Activated naive CD8-positive, alpha-beta T cell treated with anti-CD3 and anti-CD28 coated beads for 36 hours (primary cell): Measurements from ENCODE around the gene CARS2. TPM values are rescaled to one million over a fixed set of nuclear protein-coding genes. Genes with fewer than 3 reads are reported as not detected.
A peak's percentile ranks its signal among the peaks of the same experiment; 100 is the strongest.
"Not testable (repeated sequence)": the region's sequence is repeated elsewhere in the genome, so short reads cannot be mapped to it uniquely, and the experiment has no call there.

ENCODE experiments used
- DNase-seq: peaks from one replicate; pipeline ENCODE4 v3.0.0; 2021
- H3K27ac Mint-ChIP-seq: one replicate; pipeline ENCODE4 v1.8.0; 2022; ENCODE audit warnings: mild to moderate bottlenecking, moderate library complexity, mixed read lengths
- H3K27me3 Mint-ChIP-seq: one replicate; pipeline ENCODE4 v1.8.0; 2022; ENCODE audit warnings: mild to moderate bottlenecking, mixed read lengths
- H3K36me3 Mint-ChIP-seq: one replicate; pipeline ENCODE4 v1.8.0; 2021; ENCODE audit warnings: mild to moderate bottlenecking, mixed read lengths
- H3K4me1 Mint-ChIP-seq: one replicate; pipeline ENCODE4 v1.8.0; 2021; ENCODE audit warnings: mixed read lengths
- H3K4me3 Mint-ChIP-seq: one replicate; pipeline ENCODE4 v1.8.0; 2022; ENCODE audit warnings: mild to moderate bottlenecking, moderate library complexity, mixed read lengths
- H3K9me3 Mint-ChIP-seq: one replicate; pipeline ENCODE4 v1.8.0; 2022; ENCODE audit warnings: mixed read lengths
- total RNA-seq, 2 experiments: library from RNA; stranded (reverse); gene quantifications; one replicate each; pipeline ENCODE4 v1.2.3, GENCODE V29; 2021

The CARS2 gene
- total RNA-seq, 2 experiments from 2014 or later, result 81.1 to 84.8 TPM

DNA sequence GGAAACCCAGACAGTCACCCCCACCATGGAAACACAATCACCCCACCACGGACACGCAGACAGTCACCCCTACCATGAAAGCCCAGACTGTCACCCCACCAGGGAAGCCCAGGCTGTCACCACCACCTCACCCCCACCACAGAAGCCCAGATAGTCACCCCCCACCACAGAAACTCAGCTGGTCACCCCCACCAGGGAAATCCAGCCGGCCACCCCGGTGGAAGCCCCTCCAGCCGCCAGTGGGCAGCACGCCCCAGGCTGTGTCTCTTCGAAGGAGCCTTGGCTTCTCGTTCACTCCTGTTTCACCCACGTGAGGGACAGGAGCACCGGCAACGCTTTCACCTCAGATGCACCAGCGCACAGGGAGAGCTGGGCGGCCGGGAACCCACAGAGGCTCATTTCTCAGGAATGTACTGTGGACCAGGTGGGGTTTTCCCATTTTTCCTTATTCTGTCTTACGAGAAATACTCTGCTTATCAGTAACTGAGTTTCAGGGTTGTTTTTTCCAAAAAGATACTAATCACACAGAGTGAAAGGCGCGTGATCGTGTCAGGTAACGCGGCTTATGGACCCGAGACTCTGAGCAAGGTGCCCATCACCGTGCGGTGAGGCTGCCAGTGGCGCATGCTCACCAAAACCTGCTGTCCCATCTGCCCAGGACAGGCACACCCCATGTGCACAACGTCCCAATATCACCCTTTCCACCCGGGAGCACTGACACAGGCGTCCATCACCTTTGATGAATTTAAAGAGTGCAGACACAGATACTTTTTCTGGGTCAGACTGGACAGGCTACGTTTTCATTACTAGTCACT is 28.0 kb downstream of the CARS2 start:
- Mint-ChIP-seq H3K36me3 (peaks cover 66% of the 10 kb centered on the region), H3K4me1 (peaks cover 14% of the 10 kb centered on the region), H3K27me3 (peaks cover 4% of the 10 kb centered on the region), H3K9me3 (peaks cover 7% of the 10 kb centered on the region), H3K4me3 (no peak overlapping the region), H3K27ac (peak overlapping the region; percentile 56)
- peak; percentile 26 for DNase-seq

DNA sequence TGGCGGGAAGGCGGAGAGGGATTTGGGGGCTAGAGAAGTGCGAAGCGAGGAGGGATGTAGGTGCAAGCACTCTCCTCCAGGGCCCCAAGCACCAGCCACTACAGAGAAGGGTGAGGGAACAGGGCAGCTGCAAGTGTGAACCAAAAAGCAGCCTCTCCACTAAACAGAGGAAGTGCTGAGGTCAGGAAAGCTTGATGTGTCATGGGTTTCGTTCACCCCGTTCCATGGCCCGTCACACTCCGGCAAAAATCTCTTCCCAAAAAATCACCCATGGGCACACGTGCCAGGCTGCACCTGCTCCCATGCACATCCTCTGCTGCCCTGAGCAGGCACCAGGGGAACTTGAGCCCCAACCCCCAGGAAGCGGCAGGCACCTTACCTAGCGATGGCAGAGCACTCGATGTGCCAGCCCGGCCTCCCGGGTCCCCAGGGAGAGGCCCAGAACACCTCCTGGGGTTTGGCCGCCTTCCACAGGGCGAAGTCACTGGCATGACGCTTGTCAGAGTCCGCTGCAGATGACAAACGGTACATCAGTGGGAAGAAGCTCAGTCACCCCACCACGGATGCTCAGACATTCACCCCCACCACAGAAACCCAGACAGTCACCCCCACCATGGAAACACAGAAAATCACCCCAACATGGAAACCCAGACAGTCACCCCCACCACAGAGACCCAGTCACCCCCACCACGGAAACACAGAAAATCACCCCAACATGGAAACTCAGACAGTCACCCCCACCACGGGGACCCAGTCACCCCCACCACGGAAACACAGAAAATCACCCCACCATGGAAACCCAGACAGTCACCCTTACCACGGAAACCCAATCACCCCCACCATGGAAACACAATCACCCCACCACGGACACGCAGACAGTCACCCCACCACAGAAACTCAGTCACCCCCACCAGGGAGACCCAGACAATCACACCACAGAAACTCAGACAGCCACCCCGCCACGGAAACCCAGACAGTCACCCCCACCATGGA is 29.0 kb downstream of the CARS2 start:
- Mint-ChIP-seq H3K27ac (peak overlapping the region; percentile 80), H3K36me3 (peaks cover 73% of the 10 kb centered on the region), H3K27me3 (peaks cover 4% of the 10 kb centered on the region), H3K9me3 (peaks cover 8% of the 10 kb centered on the region), H3K4me3 (peak overlapping the region; percentile 42), H3K4me1 (peaks cover 18% of the 10 kb centered on the region)
- peak; percentile 45 for DNase-seq

GRCh38 chr13:110669814-110670213 is 36.1 kb downstream of the CARS2 start:
- Mint-ChIP-seq H3K4me1 (peaks cover 11% of the 10 kb centered on the region), H3K36me3 (peaks cover 74% of the 10 kb centered on the region)
- not testable (repeated sequence) for H3K27ac Mint-ChIP-seq, H3K27me3 Mint-ChIP-seq, DNase-seq, H3K9me3 Mint-ChIP-seq, H3K4me3 Mint-ChIP-seq

- DNase-seq, result no peak
- Mint-ChIP-seq H3K27ac (no peak overlapping the region), H3K27me3 (no peaks in the 10 kb centered on the region), H3K9me3 (peaks cover 8% of the 10 kb centered on the region), H3K4me3 (no peak overlapping the region), H3K36me3 (peaks cover 67% of the 10 kb centered on the region), H3K4me1 (peaks cover 11% of the 10 kb centered on the region)
Measured at GRCh38 chr13:110669036-110669435, 36.9 kb downstream of the CARS2 start.

DNA sequence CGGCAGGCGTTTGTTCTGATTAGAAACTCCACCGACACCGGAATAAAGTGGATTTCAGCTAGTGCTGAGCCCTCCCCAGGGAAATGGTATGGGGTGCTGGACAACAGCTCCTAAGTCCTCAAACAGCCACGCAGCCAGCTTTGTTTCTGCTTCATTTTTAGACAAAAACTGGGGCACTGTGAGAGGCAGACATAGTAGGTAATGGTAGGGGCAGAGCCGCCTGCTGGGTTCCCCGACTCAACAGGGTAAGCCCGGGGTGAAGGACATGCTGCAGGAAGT is 39.7 kb downstream of the CARS2 start:
- Mint-ChIP-seq H3K4me1 (peaks cover 6% of the 10 kb centered on the region), H3K9me3 (peaks cover 7% of the 10 kb centered on the region), H3K27ac (no peak overlapping the region), H3K27me3 (no peaks in the 10 kb centered on the region), H3K36me3 (peaks cover 66% of the 10 kb centered on the region), H3K4me3 (no peak overlapping the region)
- DNase-seq, result no peak

DNA sequence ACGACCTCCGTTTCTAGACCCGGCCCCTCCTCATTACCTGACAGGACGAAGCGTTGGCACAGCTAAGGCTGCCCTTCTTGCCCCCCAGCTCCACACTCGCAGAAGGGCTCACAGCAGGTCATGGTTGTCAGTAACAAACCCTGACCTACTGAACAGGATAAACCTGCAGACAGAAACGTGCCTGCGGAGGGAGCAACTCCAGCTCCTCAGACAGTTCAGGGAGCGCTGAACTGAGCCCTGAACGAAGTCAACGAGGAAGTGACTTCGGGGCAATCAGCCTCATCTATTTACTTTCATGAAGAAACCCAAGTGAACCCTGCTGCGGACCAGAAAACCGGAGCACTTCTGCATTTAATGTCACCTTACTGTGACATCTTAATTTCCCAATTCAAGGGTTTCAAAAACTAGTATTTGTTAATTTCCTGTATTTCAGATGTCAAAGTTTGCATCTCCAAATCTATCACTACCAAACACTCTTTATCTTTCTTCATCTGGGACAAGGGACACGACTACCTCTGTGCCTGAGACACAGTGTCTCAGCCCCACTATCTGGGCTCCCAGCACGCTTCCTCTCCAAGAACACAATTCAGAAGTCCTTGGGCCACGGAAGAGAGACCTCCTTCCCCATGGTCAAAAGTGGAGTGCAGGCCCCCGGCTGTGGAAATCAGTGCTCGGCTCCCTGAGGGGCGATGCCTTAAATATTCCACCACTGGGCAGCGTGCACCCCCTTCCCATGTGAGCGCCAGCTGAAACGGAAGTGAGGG is 40.2 kb downstream of the CARS2 start:
- Mint-ChIP-seq H3K27ac (no peak overlapping the region), H3K27me3 (no peaks in the 10 kb centered on the region), H3K9me3 (peaks cover 3% of the 10 kb centered on the region), H3K36me3 (peaks cover 65% of the 10 kb centered on the region), H3K4me1 (peaks cover 1% of the 10 kb centered on the region), H3K4me3 (no peak overlapping the region)
- no peak for DNase-seq

GRCh38 chr13:110664673-110665072 is 41.2 kb downstream of the CARS2 start:
- no peak overlapping the region for H3K27ac Mint-ChIP-seq
- no peak for DNase-seq
- peaks cover 64% of the 10 kb centered on the region for H3K36me3 Mint-ChIP-seq
- H3K9me3 Mint-ChIP-seq, result peaks cover 6% of the 10 kb centered on the region
- no peak overlapping the region for H3K4me3 Mint-ChIP-seq
- peaks cover 7% of the 10 kb centered on the region for H3K4me1 Mint-ChIP-seq
- H3K27me3 Mint-ChIP-seq, result no peaks in the 10 kb centered on the region

DNA sequence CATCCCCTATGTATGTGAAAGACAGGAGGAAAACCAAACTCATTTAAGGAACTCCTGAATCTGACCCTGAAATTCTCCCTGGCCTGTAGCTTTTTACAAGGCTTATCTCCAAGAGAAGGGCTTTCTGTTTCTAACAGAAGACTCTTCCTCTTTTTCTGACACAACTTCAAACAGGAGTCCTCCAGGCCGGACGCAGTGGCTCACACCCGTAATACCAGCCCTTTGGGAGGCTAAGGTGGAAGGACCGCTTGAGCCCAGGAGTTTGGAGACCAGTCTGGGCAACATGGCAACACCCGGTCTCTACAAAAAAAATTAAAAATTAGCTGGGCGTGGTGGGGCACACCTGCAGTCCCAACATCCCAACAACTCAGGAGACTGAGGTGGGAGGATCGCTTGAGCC is 41.9 kb downstream of the CARS2 start:
- Mint-ChIP-seq H3K9me3 (peaks cover 6% of the 10 kb centered on the region), H3K4me3 (no peak overlapping the region), H3K36me3 (peaks cover 65% of the 10 kb centered on the region), H3K4me1 (peaks cover 10% of the 10 kb centered on the region), H3K27ac (peak overlapping the region; percentile 25), H3K27me3 (no peaks in the 10 kb centered on the region)
- DNase-seq, result no peak

DNA sequence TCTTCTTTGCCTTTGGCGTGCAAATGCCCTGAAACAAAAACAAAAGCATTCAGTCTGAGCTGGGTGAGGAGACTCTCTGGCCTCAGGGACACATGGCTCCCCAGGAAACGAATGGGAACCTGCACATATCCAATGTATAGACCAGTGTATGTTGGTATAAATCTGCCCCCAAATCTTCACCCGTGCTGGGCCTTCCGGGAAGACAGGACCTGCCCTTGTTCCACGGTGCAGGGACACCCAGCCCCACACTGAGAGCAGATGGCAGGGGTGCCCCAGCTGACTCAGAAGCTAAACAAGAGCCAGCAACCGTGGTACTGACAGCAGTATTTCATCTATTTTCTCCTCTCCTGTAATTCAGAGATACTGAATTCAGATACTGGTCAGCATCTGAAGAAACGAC is 42.4 kb downstream of the CARS2 start:
- Mint-ChIP-seq H3K27ac (no peak overlapping the region), H3K36me3 (peaks cover 64% of the 10 kb centered on the region), H3K4me3 (no peak overlapping the region), H3K27me3 (no peaks in the 10 kb centered on the region), H3K9me3 (peaks cover 6% of the 10 kb centered on the region), H3K4me1 (peaks cover 13% of the 10 kb centered on the region)
- no peak for DNase-seq

GRCh38 chr13:110662777-110663443 is 43.0 kb downstream of the CARS2 start:
- DNase-seq, result no peak
- Mint-ChIP-seq H3K4me1 (peaks cover 19% of the 10 kb centered on the region), H3K9me3 (peaks cover 6% of the 10 kb centered on the region), H3K27me3 (no peaks in the 10 kb centered on the region), H3K27ac (no peak overlapping the region), H3K4me3 (no peak overlapping the region), H3K36me3 (peaks cover 66% of the 10 kb centered on the region)

GRCh38 chr13:110662091-110662490 is 43.8 kb downstream of the CARS2 start:
- peaks cover 25% of the 10 kb centered on the region for H3K4me1 Mint-ChIP-seq
- no peak overlapping the region for H3K27ac Mint-ChIP-seq
- no peak overlapping the region for H3K4me3 Mint-ChIP-seq
- no peaks in the 10 kb centered on the region for H3K27me3 Mint-ChIP-seq
- peaks cover 70% of the 10 kb centered on the region for H3K36me3 Mint-ChIP-seq
- DNase-seq, result no peak
- H3K9me3 Mint-ChIP-seq, result peaks cover 6% of the 10 kb centered on the region

DNA sequence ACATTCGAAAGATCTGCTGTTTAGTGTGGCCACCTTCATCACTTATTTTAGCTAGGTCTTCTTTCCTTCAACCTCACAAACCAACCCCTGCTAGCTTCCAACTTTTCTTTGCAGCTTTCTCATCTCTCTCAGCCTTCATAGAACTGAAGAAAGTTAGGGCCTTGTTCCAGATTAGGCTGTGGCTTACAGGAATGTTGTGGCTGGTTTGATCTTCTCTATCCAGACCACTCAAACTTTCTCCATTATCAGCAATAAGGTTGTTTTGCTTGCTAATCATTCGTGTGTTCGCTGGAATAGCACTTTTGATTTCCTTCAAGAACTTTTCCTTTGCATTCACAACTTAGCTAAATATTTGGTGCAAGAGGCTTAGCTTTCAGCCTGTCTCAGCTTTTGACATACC is 44.7 kb downstream of the CARS2 start:
- Mint-ChIP-seq H3K27me3 (no peaks in the 10 kb centered on the region), H3K36me3 (peaks cover 70% of the 10 kb centered on the region), H3K4me1 (peaks cover 29% of the 10 kb centered on the region), H3K27ac (no peak overlapping the region), H3K4me3 (no peak overlapping the region), H3K9me3 (peaks cover 6% of the 10 kb centered on the region)
- DNase-seq, result no peak

DNA sequence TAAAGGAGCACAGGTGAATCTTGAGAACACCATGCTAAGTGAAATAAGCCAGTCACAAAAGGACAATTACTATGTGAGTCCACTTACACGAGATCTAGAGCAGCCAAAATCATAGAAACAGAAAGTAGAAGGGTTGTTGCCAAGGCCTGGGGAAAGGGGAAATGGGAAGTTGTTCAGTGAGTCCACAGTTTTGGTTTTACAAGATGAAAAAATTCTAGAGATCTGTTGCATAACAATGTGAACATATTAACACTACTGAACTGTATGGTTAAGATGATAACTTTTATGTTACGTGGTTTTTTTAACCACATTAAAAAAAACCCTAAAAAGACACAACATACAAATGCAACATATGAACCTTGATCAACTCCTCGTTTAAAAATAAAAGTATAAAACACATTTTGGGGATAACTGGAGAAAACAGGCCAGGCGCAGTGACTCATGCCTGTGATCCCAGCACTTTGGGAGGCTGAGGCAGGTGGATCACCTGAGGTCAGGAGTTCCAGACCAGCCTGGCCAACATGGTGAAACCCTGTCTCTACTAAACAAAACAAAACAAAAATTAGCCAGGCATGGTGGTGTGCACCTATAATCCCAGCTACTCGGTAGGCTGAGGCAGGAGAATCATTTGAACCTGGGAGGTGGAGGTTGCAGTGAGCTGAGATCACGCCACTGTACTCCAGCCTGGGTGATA is 47.6 kb downstream of the CARS2 start:
- not testable (repeated sequence) for H3K4me3 Mint-ChIP-seq, DNase-seq, H3K27me3 Mint-ChIP-seq, H3K9me3 Mint-ChIP-seq
- Mint-ChIP-seq H3K36me3 (peaks cover 66% of the 10 kb centered on the region), H3K27ac (peak overlapping the region; percentile 43), H3K4me1 (peaks cover 36% of the 10 kb centered on the region)

DNA sequence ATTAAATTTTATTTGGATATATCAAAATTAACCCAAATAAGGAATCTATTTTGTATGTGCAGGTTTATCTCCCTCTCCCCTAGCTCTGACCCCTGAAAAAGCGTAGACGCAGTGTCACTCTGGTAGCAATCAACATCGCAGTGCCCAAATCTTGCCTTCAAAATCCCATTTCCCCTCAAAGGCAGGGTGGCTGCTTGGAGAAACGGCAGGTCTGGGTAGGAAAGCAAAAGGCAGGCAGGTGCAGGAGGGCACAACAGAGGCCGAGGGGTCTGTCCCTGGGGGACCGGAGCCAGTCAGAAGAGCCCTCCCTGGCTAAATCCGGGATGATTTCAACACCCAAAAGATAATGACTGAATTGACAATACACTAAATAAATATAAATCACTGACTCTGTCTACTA is 48.7 kb downstream of the CARS2 start:
- Mint-ChIP-seq H3K4me3 (no peak overlapping the region), H3K27ac (no peak overlapping the region), H3K4me1 (peaks cover 39% of the 10 kb centered on the region), H3K27me3 (no peaks in the 10 kb centered on the region), H3K36me3 (peaks cover 55% of the 10 kb centered on the region), H3K9me3 (peaks cover 4% of the 10 kb centered on the region)
- DNase-seq, result no peak
